K562 (cell line): Measurements from ENCODE around the gene RAD52. TPM values are rescaled to one million over a fixed set of nuclear protein-coding genes. Genes with fewer than 3 reads are reported as not detected.

ENCODE experiments used
- CBFA2T2 ChIP-seq: fragments of 450-650 bp; conservative IDR thresholded peaks from 2 replicates; pipeline ENCODE4 v1.6.1; 2017; ENCODE audit warnings: mild to moderate bottlenecking
- CBX2 ChIP-seq: fragments of 200-600 bp; sonication (generic); IDR thresholded peaks from one replicate; pipeline ENCODE4 v1.6.1; 2012; ENCODE audit warnings: mild to moderate bottlenecking, low read length, inconsistent platforms; ENCODE audit not compliant: insufficient read depth, poor library complexity, severe bottlenecking
- ESRRB ChIP-seq: fragments of 250-450 bp; sonication (Bioruptor Pico); IDR thresholded peaks from 2 replicates; pipeline ENCODE4 v1.5.0; 2020; ENCODE audit warnings: mild to moderate bottlenecking, moderate library complexity, borderline replicate concordance
- FIP1L1 ChIP-seq: fragments of 200-400 bp; formaldehyde crosslinking; IDR thresholded peaks from 2 replicates; pipeline ENCODE4 v1.6.1; 2018; ENCODE audit warnings: mild to moderate bottlenecking, low read depth, low read length; ENCODE audit not compliant: poor library complexity, severe bottlenecking
- NONO ChIP-seq, 2 experiments: fragments of 200-400 bp in 1 of 2; fragments of 450-650 bp in 1 of 2; formaldehyde crosslinking in 1 of 2; IDR thresholded peaks; 2 replicates each; pipeline ENCODE4 v1.6.1; 2017; ENCODE audit warnings: low read depth in 2 of 2, mild to moderate bottlenecking in 2 of 2, moderate library complexity in 2 of 2, low read length in 1 of 2
- SAP30 ChIP-seq: fragments of 200-600 bp; sonication (generic); IDR thresholded peaks from 2 replicates; pipeline ENCODE4 v1.6.1; 2012; ENCODE audit warnings: borderline replicate concordance, low read depth, mild to moderate bottlenecking, moderate library complexity, low read length, control low read depth, inconsistent platforms; ENCODE audit not compliant: insufficient read depth, poor library complexity, severe bottlenecking
- SIX5 ChIP-seq, 2 experiments: IDR thresholded peaks; 2 replicates each; pipeline ENCODE4 v1.6.1; 2011; ENCODE audit warnings: low read length in 2 of 2, borderline replicate concordance in 1 of 2, low read depth in 1 of 2, mild to moderate bottlenecking in 1 of 2, moderate library complexity in 1 of 2; ENCODE audit not compliant: insufficient read depth in 1 of 2
- ZNF316 ChIP-seq: fragments of 450-650 bp; IDR thresholded peaks from 2 replicates; pipeline ENCODE4 v1.6.1; 2016
- ZNF57 ChIP-seq: fragments of 450-650 bp; formaldehyde crosslinking; IDR thresholded peaks from 2 replicates; pipeline ENCODE4 v1.4.0; 2020; ENCODE audit warnings: mild to moderate bottlenecking, moderate library complexity
- polyA plus RNA-seq, 8 experiments: library from polyadenylated mRNA; depleted of rRNA in 4 of 8; stranded (reverse) in 5 of 8; unstranded in 3 of 8; fragments of >200 nt; fragmentation: Nextera tagmentation in 2 of 8; fragmentation: Illumina TruSeq in 1 of 8; extraction: Ambion mirVana in 2 of 8; extraction: Trizol in 1 of 8; gene quantifications; 2 replicates each; pipeline versions ENCODE4 v1.2.1 to v1.2.3, GENCODE V29; 2011 to 2014; ENCODE audit warnings: inconsistent platforms in 1 of 8, missing spikeins in 1 of 8
- total RNA-seq, 7 experiments: library from RNA; depleted of rRNA in 6 of 7; stranded (reverse); fragments of >200 nt in 6 of 7; fragmentation: Illumina TruSeq in 2 of 7; extraction: Trizol in 2 of 7; gene quantifications; 2 replicates each; pipeline versions ENCODE4 v1.2.1 to v1.2.3, GENCODE V29; 2011 to 2021; ENCODE audit warnings: low replicate concordance in 1 of 7
- TF ChIP-seq, protein P1 (sequence below): sonication (generic); formaldehyde crosslinking; IDR thresholded peaks from 2 replicates; pipeline ENCODE4 v1.8.1; 2023; ENCODE audit warnings: missing genetic modification reagents, mild to moderate bottlenecking, borderline replicate concordance
- TF ChIP-seq, protein P2 (sequence below), 2 experiments: fragments of 450-650 bp; IDR thresholded peaks; 2 replicates each; pipeline ENCODE4 v1.6.1; 2018; ENCODE audit warnings: mild to moderate bottlenecking in 2 of 2, low read depth in 1 of 2; ENCODE audit not compliant: partially characterized antibody in 2 of 2
- TF ChIP-seq, protein P3 (sequence below): sonication (generic); formaldehyde crosslinking; IDR thresholded peaks from 2 replicates; pipeline ENCODE4 v1.8.1; 2022; ENCODE audit warnings: missing genetic modification reagents
- TF ChIP-seq, protein P4 (sequence below): sonication (generic); formaldehyde crosslinking; IDR thresholded peaks from 2 replicates; pipeline ENCODE4 v1.8.0; 2023; ENCODE audit warnings: mild to moderate bottlenecking, missing genetic modification reagents

RAD52 gene
- total and polyA plus RNA-seq, 9 of the 15 experiments (the other 6 are each of a cell fraction or from before 2014, with no cell fraction given), result 1.3 to 15.9 (median 9.3) TPM

DNA sequence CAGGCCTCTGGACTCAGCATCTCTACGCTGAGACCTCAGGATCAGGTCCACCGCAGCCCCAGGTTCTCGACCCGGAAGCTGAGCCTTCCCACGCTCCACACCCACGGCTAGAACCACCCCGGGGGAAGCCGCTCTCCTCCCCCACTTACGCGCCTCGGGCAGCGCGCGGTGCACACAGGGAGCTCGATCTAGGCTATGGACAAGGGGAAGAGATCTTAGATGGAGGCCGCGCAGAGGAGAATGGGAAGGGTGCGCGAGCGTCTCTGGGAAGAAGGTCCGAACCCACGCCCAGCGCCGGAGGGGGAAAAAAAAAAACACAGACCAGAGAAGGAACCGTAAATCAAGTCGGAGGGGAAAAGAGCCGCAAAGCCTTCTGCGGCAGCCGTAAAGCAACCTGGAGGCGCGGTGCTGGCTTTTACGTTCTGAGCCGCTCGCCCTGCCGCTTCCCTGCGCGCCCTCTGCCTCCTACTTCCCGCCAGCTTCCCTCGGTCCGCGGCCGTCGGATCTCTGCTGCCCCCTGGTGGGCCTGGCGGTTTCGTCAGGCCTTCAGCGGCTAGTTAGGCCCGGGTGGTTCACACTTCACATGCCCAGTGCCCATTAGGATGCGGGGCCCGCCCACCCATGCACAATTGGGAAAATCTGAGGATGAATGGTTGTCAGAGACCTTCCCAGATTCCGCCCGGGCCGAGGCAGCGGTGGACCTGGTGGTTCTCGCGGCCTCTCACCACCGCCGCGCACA lies at the start of gene RAD52 (continued):
- no peak for TF ChIP-seq ESRRB (CRISPR knock-in tag)
- no peak; the same call in 1 of the 2 replicates for TF ChIP-seq ZNF316
- peak; percentile 36 to 40; a peak in 2 of 4 replicates for TF ChIP-seq SIX5 (IDR thresholded peaks at IDR 0.05; ENCODE audit: borderline replicate concordance in 1 of 2, insufficient read depth in 1 of 2, low read depth in 1 of 2, low read length in 2 of 2)
- TF ChIP-seq SAP30, result no peak
- TF ChIP-seq, protein P1, sequence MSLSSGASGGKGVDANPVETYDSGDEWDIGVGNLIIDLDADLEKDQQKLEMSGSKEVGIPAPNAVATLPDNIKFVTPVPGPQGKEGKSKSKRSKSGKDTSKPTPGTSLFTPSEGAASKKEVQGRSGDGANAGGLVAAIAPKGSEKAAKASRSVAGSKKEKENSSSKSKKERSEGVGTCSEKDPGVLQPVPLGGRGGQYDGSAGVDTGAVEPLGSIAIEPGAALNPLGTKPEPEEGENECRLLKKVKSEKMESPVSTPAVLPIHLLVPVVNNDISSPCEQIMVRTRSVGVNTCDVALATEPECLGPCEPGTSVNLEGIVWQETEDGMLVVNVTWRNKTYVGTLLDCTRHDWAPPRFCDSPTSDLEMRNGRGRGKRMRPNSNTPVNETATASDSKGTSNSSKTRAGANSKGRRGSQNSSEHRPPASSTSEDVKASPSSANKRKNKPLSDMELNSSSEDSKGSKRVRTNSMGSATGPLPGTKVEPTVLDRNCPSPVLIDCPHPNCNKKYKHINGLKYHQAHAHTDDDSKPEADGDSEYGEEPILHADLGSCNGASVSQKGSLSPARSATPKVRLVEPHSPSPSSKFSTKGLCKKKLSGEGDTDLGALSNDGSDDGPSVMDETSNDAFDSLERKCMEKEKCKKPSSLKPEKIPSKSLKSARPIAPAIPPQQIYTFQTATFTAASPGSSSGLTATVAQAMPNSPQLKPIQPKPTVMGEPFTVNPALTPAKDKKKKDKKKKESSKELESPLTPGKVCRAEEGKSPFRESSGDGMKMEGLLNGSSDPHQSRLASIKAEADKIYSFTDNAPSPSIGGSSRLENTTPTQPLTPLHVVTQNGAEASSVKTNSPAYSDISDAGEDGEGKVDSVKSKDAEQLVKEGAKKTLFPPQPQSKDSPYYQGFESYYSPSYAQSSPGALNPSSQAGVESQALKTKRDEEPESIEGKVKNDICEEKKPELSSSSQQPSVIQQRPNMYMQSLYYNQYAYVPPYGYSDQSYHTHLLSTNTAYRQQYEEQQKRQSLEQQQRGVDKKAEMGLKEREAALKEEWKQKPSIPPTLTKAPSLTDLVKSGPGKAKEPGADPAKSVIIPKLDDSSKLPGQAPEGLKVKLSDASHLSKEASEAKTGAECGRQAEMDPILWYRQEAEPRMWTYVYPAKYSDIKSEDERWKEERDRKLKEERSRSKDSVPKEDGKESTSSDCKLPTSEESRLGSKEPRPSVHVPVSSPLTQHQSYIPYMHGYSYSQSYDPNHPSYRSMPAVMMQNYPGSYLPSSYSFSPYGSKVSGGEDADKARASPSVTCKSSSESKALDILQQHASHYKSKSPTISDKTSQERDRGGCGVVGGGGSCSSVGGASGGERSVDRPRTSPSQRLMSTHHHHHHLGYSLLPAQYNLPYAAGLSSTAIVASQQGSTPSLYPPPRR, result no peak
- TF ChIP-seq, protein P2, sequence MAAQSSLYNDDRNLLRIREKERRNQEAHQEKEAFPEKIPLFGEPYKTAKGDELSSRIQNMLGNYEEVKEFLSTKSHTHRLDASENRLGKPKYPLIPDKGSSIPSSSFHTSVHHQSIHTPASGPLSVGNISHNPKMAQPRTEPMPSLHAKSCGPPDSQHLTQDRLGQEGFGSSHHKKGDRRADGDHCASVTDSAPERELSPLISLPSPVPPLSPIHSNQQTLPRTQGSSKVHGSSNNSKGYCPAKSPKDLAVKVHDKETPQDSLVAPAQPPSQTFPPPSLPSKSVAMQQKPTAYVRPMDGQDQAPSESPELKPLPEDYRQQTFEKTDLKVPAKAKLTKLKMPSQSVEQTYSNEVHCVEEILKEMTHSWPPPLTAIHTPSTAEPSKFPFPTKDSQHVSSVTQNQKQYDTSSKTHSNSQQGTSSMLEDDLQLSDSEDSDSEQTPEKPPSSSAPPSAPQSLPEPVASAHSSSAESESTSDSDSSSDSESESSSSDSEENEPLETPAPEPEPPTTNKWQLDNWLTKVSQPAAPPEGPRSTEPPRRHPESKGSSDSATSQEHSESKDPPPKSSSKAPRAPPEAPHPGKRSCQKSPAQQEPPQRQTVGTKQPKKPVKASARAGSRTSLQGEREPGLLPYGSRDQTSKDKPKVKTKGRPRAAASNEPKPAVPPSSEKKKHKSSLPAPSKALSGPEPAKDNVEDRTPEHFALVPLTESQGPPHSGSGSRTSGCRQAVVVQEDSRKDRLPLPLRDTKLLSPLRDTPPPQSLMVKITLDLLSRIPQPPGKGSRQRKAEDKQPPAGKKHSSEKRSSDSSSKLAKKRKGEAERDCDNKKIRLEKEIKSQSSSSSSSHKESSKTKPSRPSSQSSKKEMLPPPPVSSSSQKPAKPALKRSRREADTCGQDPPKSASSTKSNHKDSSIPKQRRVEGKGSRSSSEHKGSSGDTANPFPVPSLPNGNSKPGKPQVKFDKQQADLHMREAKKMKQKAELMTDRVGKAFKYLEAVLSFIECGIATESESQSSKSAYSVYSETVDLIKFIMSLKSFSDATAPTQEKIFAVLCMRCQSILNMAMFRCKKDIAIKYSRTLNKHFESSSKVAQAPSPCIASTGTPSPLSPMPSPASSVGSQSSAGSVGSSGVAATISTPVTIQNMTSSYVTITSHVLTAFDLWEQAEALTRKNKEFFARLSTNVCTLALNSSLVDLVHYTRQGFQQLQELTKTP (IDR thresholded peaks at IDR 0.05; ENCODE audit: low read depth in 1 of 2, partially characterized antibody in 2 of 2), result peak in 1 of 2 experiments; percentile 96
- peak in 1 of 2 experiments; percentile 20; a peak in 1 of 4 replicates for TF ChIP-seq NONO (IDR thresholded peaks at IDR 0.05; ENCODE audit: low read depth in 2 of 2, low read length in 1 of 2)
- TF ChIP-seq, protein P3, sequence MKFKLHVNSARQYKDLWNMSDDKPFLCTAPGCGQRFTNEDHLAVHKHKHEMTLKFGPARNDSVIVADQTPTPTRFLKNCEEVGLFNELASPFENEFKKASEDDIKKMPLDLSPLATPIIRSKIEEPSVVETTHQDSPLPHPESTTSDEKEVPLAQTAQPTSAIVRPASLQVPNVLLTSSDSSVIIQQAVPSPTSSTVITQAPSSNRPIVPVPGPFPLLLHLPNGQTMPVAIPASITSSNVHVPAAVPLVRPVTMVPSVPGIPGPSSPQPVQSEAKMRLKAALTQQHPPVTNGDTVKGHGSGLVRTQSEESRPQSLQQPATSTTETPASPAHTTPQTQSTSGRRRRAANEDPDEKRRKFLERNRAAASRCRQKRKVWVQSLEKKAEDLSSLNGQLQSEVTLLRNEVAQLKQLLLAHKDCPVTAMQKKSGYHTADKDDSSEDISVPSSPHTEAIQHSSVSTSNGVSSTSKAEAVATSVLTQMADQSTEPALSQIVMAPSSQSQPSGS, result no peak
- TF ChIP-seq FIP1L1, result no peak
- no peak for TF ChIP-seq CBFA2T2
- TF ChIP-seq CBX2, result no peak
- TF ChIP-seq ZNF57 (CRISPR knock-in tag), result no peak
- TF ChIP-seq, protein P4, sequence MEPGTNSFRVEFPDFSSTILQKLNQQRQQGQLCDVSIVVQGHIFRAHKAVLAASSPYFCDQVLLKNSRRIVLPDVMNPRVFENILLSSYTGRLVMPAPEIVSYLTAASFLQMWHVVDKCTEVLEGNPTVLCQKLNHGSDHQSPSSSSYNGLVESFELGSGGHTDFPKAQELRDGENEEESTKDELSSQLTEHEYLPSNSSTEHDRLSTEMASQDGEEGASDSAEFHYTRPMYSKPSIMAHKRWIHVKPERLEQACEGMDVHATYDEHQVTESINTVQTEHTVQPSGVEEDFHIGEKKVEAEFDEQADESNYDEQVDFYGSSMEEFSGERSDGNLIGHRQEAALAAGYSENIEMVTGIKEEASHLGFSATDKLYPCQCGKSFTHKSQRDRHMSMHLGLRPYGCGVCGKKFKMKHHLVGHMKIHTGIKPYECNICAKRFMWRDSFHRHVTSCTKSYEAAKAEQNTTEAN (CRISPR knock-in tag), result no peak
